Breast epithelium (tissue), 3 donors: ENCODE measurements around the gene ARHGAP4.

Experiments
- CTCF ChIP-seq, 3 donors: fragments of 450-650 bp; IDR thresholded peaks; one replicate each; pipeline ENCODE4 v1.5.1; 2016 to 2017; ENCODE audit warnings: antibody characterized with exemption in 3 of 3, mild to moderate bottlenecking in 3 of 3, moderate library complexity in 3 of 3
- POLR2A ChIP-seq: fragments of 450-650 bp; IDR thresholded peaks from one replicate; pipeline ENCODE4 v1.6.1; 2016; ENCODE audit warnings: antibody characterized with exemption, mild to moderate bottlenecking, moderate library complexity
- POLR2AphosphoS5 ChIP-seq, 3 donors: sonication (generic); formaldehyde crosslinking; IDR thresholded peaks; one replicate each; pipeline ENCODE4 v1.6.1; 2017; ENCODE audit warnings: antibody characterized with exemption in 3 of 3

GRCh38 chrX:153941336-153942252 lies 15.5 kb upstream of the ARHGAP4 start:
- TF ChIP-seq POLR2A = no peak
- no peak for TF ChIP-seq CTCF (IDR thresholded peaks at IDR 0.05)
- TF ChIP-seq POLR2AphosphoS5 (IDR thresholded peaks at IDR 0.05) = no peak
